Suppressor macrophage treated with lipopolysaccharide for 4 hours (primary cell): ENCODE measurements around the gene SNAPC3.

Experiments
- DNase-seq: peaks from one replicate; pipeline ENCODE4 v3.0.0-alpha.2; 2020

The SNAPC3 gene

DNA sequence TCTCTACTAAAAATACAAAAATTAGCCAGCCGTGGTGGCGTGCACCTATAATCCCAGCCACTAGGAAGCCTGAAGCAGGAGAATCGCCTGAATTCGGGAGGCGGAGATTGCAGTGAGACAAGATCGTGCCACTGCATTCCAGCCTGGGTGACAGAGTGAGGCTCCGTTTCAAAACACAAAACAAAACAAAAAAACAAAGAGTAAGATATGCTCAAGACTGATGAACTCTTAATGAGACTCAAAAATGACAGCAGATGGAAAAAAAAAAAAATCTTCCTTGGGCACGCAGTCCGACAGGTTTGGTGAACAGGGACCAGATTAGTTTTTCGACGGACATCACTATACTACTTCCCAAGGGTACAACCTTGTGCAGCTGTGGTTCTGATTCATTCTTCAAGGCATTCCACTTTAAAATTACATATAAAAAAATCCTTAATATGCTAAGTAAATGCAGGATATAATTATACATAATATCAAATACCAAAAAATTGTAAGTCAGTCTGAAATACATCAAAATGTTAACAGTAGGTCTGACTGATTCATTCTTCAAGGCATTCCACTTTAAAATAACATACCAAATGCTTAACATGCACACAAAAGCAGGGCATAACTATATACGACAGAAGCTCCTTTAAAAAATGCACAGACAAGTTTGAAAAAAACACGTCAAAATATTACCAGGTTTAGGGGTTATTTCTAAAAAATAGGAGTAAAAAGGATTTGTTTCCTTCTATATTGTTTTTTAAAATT lies 75.7 kb downstream of the SNAPC3 start:
- DNase-seq: no peak

DNA sequence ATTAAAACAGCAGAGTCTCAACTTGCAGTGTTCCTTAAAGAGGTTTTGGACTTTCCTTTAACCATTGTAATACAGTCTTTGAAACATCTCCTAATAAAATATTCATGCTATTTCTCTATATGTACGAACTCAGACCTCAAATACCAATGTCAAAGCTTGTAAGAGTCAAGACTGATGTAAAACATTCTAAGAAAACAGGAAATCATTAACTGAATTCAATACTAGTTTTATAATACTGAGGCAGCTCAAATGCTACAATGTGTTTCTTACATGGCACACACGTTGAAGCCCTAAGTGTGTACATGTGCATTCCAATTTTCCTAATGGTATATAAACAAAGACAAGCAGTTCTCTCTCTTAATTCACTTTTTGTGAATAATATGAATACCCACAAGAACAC lies 76.5 kb downstream of the SNAPC3 start:
- no peak for DNase-seq

GRCh38 chr9:15501179-15501578 lies 78.5 kb downstream of the SNAPC3 start:
- DNase-seq: no peak

DNA sequence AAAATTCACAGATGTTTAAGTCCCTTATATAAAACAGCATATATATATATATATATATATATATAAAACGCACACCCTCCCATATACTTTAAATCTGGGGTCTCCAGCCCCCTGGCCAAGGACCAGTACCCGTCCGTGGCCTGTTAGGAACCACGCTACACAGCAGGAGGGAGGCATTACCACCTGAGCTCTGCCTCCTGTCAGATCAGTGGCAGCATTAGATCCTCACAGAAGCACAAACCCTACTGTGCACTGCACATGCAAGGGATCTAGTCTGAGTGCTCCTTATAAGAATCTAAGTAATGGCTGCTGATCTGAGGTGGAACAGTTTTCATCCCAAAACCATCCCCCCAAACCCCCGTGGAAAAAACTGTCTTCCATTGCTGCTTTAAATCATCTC lies 79.1 kb downstream of the SNAPC3 start:
- DNase-seq: no peak

DNA sequence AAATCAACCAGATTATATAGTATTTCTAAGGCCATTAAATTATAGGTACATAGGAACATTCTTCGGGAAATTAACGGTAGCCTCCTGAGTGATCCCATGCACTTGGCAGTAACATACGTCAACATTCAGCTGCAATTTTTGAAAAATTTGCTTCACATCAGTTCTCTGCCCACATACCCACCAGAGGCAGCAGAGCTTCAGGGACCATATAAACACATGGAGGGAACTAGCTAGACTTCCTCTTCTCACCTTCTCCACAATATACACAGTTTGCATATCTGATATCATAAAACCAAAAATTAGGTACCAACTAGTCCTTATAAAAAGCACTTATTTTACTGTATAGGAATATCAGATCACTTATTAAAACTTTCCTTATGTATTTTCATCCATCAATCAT lies 83.2 kb downstream of the SNAPC3 start:
- DNase-seq: peak; percentile 6

GRCh38 chr9:15509931-15510788 lies 87.5 kb downstream of the SNAPC3 start:
- DNase-seq: peak; percentile 12

DNA sequence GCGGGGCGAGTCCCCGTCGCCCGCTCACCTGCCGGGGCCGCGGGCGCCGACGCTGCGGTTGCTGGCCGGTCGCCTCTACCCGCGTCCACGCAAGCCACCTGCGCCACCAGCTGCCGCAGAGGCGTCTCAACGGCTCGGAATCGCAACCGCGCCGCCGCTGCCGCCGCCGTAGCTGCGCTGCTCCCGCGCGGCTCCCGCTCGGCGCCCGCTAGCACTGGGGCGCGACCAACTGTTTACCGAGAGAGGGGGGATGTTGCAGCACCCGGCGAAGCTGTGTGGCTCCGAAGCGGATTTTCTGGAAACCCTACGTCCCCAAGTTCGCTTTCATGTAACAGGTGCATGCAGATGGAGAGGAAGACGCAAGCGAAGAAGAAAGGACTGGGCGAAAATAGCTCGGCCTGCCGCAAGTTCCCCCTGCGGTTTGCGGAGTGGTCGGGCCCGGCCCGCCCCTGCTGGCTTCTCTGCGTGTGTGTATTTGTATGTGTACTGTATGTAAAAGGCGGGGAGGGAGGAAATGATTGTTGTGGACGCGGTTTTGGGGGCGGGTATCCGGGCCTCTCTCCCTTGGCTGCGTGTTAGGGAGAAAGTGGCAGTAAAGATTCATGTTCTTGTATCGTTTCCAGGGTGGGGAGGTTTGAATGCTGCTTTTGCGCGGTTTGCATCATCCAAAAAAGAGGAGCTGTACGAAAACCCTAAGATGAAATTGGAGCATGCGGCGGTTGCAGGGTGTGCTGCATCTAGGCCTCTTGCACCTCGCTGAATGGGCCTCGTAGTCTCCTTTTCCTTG lies 88.3 kb downstream of the SNAPC3 start, which contains the start of gene PSIP1:
Gene PSIP1, minus strand, starts transcription at position 182 of the 787 bp plus-strand sequence. CDS start 782 bp downstream, outside the sequence.
- DNase-seq: peak; percentile 79
